Retina (tissue), 1 donor: ENCODE measurements around the gene TMIGD3.

ENCODE experiments used
- DNase-seq: peaks from one replicate; pipeline ENCODE4 v3.0.0-alpha.2; 2016

TMIGD3 gene

GRCh38 chr1:111446967-111447892, 56.2 kb downstream of the TMIGD3 start:
- DNase-seq, result no peak

DNA sequence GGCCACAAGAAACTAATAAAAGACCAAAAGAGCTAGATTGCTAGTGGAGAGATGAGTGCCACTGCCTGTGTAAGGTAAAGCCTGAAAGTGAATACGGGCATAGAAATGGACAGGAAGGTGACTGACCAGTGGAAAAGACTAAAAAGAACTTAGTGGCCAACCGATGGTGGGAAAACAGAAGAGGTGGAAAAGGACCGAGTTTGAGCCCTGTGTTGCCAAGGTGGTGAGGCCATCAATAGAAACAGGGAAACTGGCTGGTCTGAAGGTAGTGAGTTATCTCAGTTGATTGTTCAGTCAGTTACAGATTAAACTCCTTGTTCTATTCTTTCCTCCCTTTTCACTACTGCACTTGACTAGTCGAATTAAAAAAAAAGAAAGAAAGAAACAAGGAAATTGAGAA, 56.9 kb downstream of the TMIGD3 start:
- no peak for DNase-seq

- no peak for DNase-seq
These were observed 59.4 kb downstream of the TMIGD3 start for GRCh38 chr1:111444031-111444430.

- DNase-seq, result no peak
These were observed 61.0 kb downstream of the TMIGD3 start for GRCh38 chr1:111442457-111442856.

DNA sequence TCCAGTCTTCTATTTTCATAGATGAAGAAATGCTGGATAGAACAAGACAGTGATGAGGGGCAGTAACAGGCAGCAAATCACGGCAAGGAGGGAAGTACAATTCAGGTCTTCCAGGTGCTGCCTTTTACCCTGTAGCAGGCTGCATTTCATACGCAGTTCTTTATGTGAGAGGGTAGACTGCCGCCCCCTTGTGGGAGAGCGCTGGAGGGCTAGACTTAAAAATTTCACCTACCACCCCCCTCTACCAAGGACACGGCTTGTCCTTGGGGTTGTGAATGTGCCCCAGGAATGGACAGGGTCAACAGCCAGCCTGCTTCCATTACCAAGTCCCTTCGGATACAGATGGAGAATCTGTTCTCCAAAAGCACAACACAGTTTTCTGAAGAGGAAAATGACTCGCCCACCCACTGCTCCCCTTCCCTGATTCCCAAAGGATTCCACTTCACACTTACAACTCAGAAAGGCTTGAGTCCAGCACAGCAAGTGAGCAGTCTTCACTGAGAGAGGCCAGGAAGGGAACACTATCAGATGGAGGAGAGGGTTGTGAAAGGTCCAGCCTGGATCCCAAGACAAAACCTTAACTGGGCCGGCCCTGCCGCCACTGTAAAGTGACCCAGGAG, 61.8 kb downstream of the TMIGD3 start:
- DNase-seq, result no peak

DNA sequence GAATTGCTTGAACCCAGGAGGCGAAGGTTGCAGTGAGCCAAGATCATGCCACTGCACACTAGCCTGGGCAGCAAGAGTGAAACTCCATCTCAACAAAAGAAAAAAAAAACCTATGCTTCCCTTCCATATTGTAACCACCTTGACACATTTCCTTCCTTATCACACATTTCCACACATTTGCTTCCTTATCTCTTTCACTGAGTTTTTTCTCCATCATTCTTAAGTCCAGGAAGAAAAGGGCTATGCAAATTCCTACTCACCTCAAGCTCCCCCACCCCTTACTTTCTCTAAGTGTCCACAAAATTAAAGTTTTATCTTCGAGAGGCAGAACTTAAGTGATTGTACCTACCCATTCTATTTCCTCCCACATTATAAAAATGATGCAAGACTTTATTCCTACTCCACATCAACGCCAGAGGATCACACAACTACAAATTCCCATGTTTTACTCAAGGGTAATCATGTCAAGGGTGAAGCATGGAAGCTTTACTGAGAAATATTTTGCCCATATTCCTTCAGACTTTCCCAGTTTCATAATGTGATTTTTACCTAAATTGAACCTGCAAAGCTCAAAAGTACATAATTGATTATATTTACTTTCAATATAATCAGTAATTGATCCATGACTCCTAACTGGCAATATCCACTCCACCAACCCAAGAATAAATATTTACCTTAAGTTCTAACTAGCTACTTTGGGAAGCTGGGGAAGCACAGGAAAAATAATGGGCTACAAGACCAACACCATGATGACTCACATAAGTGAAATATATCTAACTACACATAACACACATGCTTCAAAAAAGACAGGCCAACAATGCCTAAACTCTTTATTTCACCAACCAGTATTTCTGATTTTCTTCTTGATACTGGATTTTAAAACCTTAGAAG, 63.7 kb downstream of the TMIGD3 start:
- no peak for DNase-seq

GRCh38 chr1:111436726-111437125, 66.7 kb downstream of the TMIGD3 start:
- no peak for DNase-seq
